Breast epithelium (tissue), 4 donors: ENCODE measurements around the gene BSN. TPM values are rescaled to one million over a fixed set of nuclear protein-coding genes. Genes with fewer than 3 reads are reported as not detected.

Experiments
- DNase-seq, 2 donors: peaks; one replicate each; pipeline ENCODE4 v3.0.0-alpha.2; 2019; ENCODE audit warnings: low spot score in 2 of 2
- H3K27ac ChIP-seq, 2 donors: fragments of 200-600 bp; sonication (generic) in 1 of 2; one replicate each; pipeline ENCODE4 v1.5.1; 2016 to 2019; ENCODE audit warnings: mild to moderate bottlenecking in 1 of 2
- H3K27me3 ChIP-seq, 2 donors: fragments of 200-600 bp; sonication (generic) in 1 of 2; one replicate each; pipeline versions ENCODE4 v1.5.1 to v1.6.0; 2017 to 2019; ENCODE audit warnings: control low read depth in 1 of 2, mild to moderate bottlenecking in 1 of 2
- H3K36me3 ChIP-seq: fragments of 200-600 bp; one replicate; pipeline ENCODE4 v1.5.1; 2019
- H3K4me1 ChIP-seq, 2 donors: fragments of 200-600 bp; sonication (generic); one replicate each; pipeline ENCODE4 v1.5.1; 2016 to 2019; ENCODE audit warnings: control low read depth in 1 of 2
- H3K4me3 ChIP-seq, 3 donors: fragments of 200-600 bp; sonication (generic); 1 replicate in 2 of 3; 2 replicates in 1 of 3; pipeline ENCODE4 v1.5.1; 2016 to 2019; ENCODE audit warnings: mild to moderate bottlenecking in 3 of 3, moderate library complexity in 2 of 3
- H3K9me3 ChIP-seq, 2 donors: fragments of 200-600 bp; sonication (generic) in 1 of 2; one replicate each; pipeline ENCODE4 v1.5.1; 2016 to 2019; ENCODE audit warnings: control low read depth in 1 of 2
- CTCF ChIP-seq, 3 donors: fragments of 450-650 bp; IDR thresholded peaks; one replicate each; pipeline ENCODE4 v1.5.1; 2016 to 2017; ENCODE audit warnings: antibody characterized with exemption in 3 of 3, mild to moderate bottlenecking in 3 of 3, moderate library complexity in 3 of 3
- POLR2A ChIP-seq: fragments of 450-650 bp; IDR thresholded peaks from one replicate; pipeline ENCODE4 v1.6.1; 2016; ENCODE audit warnings: antibody characterized with exemption, mild to moderate bottlenecking, moderate library complexity
- POLR2AphosphoS5 ChIP-seq, 3 donors: sonication (generic); formaldehyde crosslinking; IDR thresholded peaks; one replicate each; pipeline ENCODE4 v1.6.1; 2017; ENCODE audit warnings: antibody characterized with exemption in 3 of 3
- intact Hi-C: fragments of 100-400 bp; cut with DNase I; formaldehyde crosslinking; loops from one replicate; pipeline ENCODE4 v1.15.1; 2023; ENCODE audit warnings: low total_unique reads
- total RNA-seq, 3 donors: library from RNA; depleted of rRNA; stranded (reverse); fragments of >200 nt; gene quantifications; one replicate each; pipeline ENCODE4 v1.1.0, GENCODE V29; 2016

BSN gene
- total RNA-seq, 3 donors from 2014 or later, result 0.15 to 0.48 (median 0.33) TPM

GRCh38 chr3:49641921-49642707, 87.8 kb downstream of the BSN start:
- DNase-seq, result no peak
- intact Hi-C loops, result no loop called here
- Histone ChIP-seq H3K4me1 (no peaks in the 10 kb centered on the region), H3K27ac (no peak overlapping the region), H3K36me3 (no peaks in the 10 kb centered on the region), H3K4me3 (no peak overlapping the region), H3K27me3 (no peaks in the 10 kb centered on the region), H3K9me3 (no peaks in the 10 kb centered on the region)
- TF ChIP-seq POLR2AphosphoS5 (IDR thresholded peaks at IDR 0.05) (no peak), CTCF (IDR thresholded peaks at IDR 0.05) (no peak), POLR2A (no peak)

- H3K36me3 ChIP-seq, result no peaks in the 10 kb centered on the region
- no peaks in the 10 kb centered on the region for H3K9me3 ChIP-seq
- no peak overlapping the region for H3K4me3 ChIP-seq
- no peaks in the 10 kb centered on the region for H3K27me3 ChIP-seq
- DNase-seq, result no peak
- intact Hi-C loops, result no loop called here
- H3K27ac ChIP-seq, result no peak overlapping the region
- H3K4me1 ChIP-seq, result no peaks in the 10 kb centered on the region
- no peak for TF ChIP-seq CTCF (IDR thresholded peaks at IDR 0.05)
- TF ChIP-seq POLR2AphosphoS5 (IDR thresholded peaks at IDR 0.05), result no peak
- TF ChIP-seq POLR2A, result no peak
These were observed 88.5 kb downstream of the BSN start for GRCh38 chr3:49642708-49643145.

DNA sequence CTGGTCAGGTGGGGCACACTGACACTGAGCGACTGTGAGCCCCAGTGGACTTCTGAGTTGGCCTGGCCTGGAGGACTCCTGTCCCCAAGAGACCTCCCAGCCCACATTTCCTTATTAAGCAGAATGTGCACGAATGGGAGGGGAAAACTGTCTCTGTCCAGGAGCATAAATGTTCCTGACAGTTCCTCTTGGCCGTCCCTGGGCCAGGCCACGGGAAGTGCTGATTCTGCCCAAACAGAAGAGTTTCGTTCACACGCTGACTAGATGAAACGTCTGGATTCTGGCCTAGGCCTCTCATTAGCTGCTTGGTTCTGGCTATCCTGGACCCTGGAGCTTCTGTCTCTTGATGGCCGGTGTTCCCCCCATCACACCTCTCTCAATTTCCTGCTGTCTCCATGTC, 90.4 kb downstream of the BSN start:
- TF ChIP-seq POLR2A (no peak), CTCF (IDR thresholded peaks at IDR 0.05) (no peak), POLR2AphosphoS5 (IDR thresholded peaks at IDR 0.05) (no peak)
- intact Hi-C loops, result no loop called here
- DNase-seq, result no peak
- Histone ChIP-seq H3K27me3 (no peaks in the 10 kb centered on the region), H3K4me3 (no peak overlapping the region), H3K4me1 (no peaks in the 10 kb centered on the region), H3K27ac (no peak overlapping the region), H3K9me3 (no peaks in the 10 kb centered on the region), H3K36me3 (no peaks in the 10 kb centered on the region)

DNA sequence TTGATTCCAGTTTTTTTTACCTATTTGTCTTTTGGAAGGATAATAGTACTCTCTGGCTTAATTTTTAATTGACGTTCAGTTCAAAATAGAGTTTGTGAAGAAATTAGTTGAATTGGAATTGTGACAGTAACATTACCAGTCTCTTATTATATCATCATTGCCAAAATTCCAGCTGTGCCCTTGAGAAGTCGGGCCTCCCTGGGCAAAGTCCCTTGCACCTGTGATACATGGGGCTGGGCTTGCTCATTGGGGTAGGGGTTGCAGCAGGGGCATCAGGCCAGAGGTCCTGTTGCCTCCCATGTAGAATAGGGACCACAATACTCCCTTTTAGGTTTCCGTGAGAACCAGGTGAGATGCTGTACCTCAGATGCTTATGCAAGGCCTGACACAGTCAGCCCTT, 92.0 kb downstream of the BSN start:
- intact Hi-C loops, result no loop called here
- H3K36me3 ChIP-seq, result no peaks in the 10 kb centered on the region
- H3K9me3 ChIP-seq, result no peaks in the 10 kb centered on the region
- no peak for TF ChIP-seq CTCF (IDR thresholded peaks at IDR 0.05)
- no peak for TF ChIP-seq POLR2AphosphoS5 (IDR thresholded peaks at IDR 0.05)
- TF ChIP-seq POLR2A, result no peak
- no peaks in the 10 kb centered on the region for H3K27me3 ChIP-seq
- no peak overlapping the region for H3K27ac ChIP-seq
- H3K4me1 ChIP-seq, result no peaks in the 10 kb centered on the region
- DNase-seq, result no peak
- no peak overlapping the region for H3K4me3 ChIP-seq

GRCh38 chr3:49647741-49648140, 93.5 kb downstream of the BSN start:
- no peak overlapping the region for H3K4me3 ChIP-seq
- TF ChIP-seq POLR2A (no peak), POLR2AphosphoS5 (IDR thresholded peaks at IDR 0.05) (no peak), CTCF (IDR thresholded peaks at IDR 0.05) (no peak)
- no peaks in the 10 kb centered on the region for H3K36me3 ChIP-seq
- no peaks in the 10 kb centered on the region for H3K9me3 ChIP-seq
- no peaks in the 10 kb centered on the region for H3K27me3 ChIP-seq
- intact Hi-C loops, result no loop called here
- H3K27ac ChIP-seq, result no peak overlapping the region
- no peaks in the 10 kb centered on the region for H3K4me1 ChIP-seq
- DNase-seq, result no peak
